ENCODE results near the gene DAB2IP.
A peak's percentile ranks its signal among the peaks of the same experiment; 100 is the strongest.

DAB2IP gene

GRCh38 chr9:121821326-121821725 is 169.9 kb downstream of the DAB2IP start:
- H3K4me2 ChIP-seq: peak overlapping the region; percentile 68
- H3K36me3 ChIP-seq: no peaks in the 10 kb centered on the region
- peak overlapping the region; percentile 66; the same call in 1 of the 2 replicates for H3K27ac ChIP-seq
- TF ChIP-seq Cebpa-rat (IDR thresholded peaks at IDR 0.05): no peak
- no peak overlapping the region for H3K4me3 ChIP-seq
- H3K9ac ChIP-seq: no peak overlapping the region; the same call in 1 of the 2 replicates
- peaks cover 60% of the 10 kb centered on the region for H3K4me1 ChIP-seq
- no peaks in the 10 kb centered on the region for H3K9me3 ChIP-seq
- H3K27me3 ChIP-seq: no peaks in the 10 kb centered on the region
- no peaks in the 10 kb centered on the region for H4K20me1 ChIP-seq

GRCh38 chr9:121822093-121823085 is 171.0 kb downstream of the DAB2IP start:
- Histone ChIP-seq H3K4me1 (peaks cover 60% of the 10 kb centered on the region), H3K9me3 (no peaks in the 10 kb centered on the region), H3K9ac (no peak overlapping the region; the same call in 1 of the 2 replicates), H3K4me3 (no peak overlapping the region), H4K20me1 (no peaks in the 10 kb centered on the region), H3K27me3 (no peaks in the 10 kb centered on the region), H3K4me2 (peak overlapping the region; percentile 68), H3K27ac (peak overlapping the region; percentile 66), H3K36me3 (no peaks in the 10 kb centered on the region)
- TF ChIP-seq Cebpa-rat (IDR thresholded peaks at IDR 0.05): no peak

GRCh38 chr9:121823451-121824169 is 172.2 kb downstream of the DAB2IP start:
- TF ChIP-seq Cebpa-rat (IDR thresholded peaks at IDR 0.05): no peak
- no peaks in the 10 kb centered on the region for H3K9me3 ChIP-seq
- H3K9ac ChIP-seq: no peak overlapping the region
- H3K27me3 ChIP-seq: no peaks in the 10 kb centered on the region
- H4K20me1 ChIP-seq: no peaks in the 10 kb centered on the region
- H3K4me1 ChIP-seq: peaks cover 60% of the 10 kb centered on the region
- H3K36me3 ChIP-seq: no peaks in the 10 kb centered on the region
- no peak overlapping the region for H3K4me2 ChIP-seq
- no peak overlapping the region for H3K4me3 ChIP-seq
- no peak overlapping the region for H3K27ac ChIP-seq

- no peaks in the 10 kb centered on the region for H3K27me3 ChIP-seq
- no peaks in the 10 kb centered on the region for H3K36me3 ChIP-seq
- H3K9me3 ChIP-seq: no peaks in the 10 kb centered on the region
- no peak overlapping the region for H3K9ac ChIP-seq
- no peaks in the 10 kb centered on the region for H4K20me1 ChIP-seq
- H3K27ac ChIP-seq: no peak overlapping the region
- H3K4me3 ChIP-seq: no peak overlapping the region
- no peak for TF ChIP-seq Cebpa-rat (IDR thresholded peaks at IDR 0.05)
- H3K4me1 ChIP-seq: peaks cover 50% of the 10 kb centered on the region
- H3K4me2 ChIP-seq: peak overlapping the region; percentile 32; the same call in 1 of the 2 replicates
Observed at GRCh38 chr9:121824651-121825030, 173.2 kb downstream of the DAB2IP start.

GRCh38 chr9:121825031-121825691 is 173.7 kb downstream of the DAB2IP start:
- H3K27ac ChIP-seq: no peak overlapping the region
- no peak overlapping the region for H3K4me3 ChIP-seq
- H3K27me3 ChIP-seq: no peaks in the 10 kb centered on the region
- peaks cover 47% of the 10 kb centered on the region for H3K4me1 ChIP-seq
- no peaks in the 10 kb centered on the region for H3K36me3 ChIP-seq
- no peak for TF ChIP-seq Cebpa-rat (IDR thresholded peaks at IDR 0.05)
- no peaks in the 10 kb centered on the region for H3K9me3 ChIP-seq
- no peaks in the 10 kb centered on the region for H4K20me1 ChIP-seq
- no peak overlapping the region for H3K9ac ChIP-seq
- peak overlapping the region; percentile 32; the same call in 1 of the 2 replicates for H3K4me2 ChIP-seq

GRCh38 chr9:121826711-121827110 is 175.3 kb downstream of the DAB2IP start:
- no peak overlapping the region for H3K27ac ChIP-seq
- H3K36me3 ChIP-seq: no peaks in the 10 kb centered on the region
- H3K9ac ChIP-seq: no peak overlapping the region
- TF ChIP-seq Cebpa-rat (IDR thresholded peaks at IDR 0.05): no peak
- H3K4me2 ChIP-seq: no peak overlapping the region
- H4K20me1 ChIP-seq: no peaks in the 10 kb centered on the region
- H3K4me3 ChIP-seq: no peak overlapping the region
- peaks cover 34% of the 10 kb centered on the region for H3K4me1 ChIP-seq
- no peaks in the 10 kb centered on the region for H3K9me3 ChIP-seq
- H3K27me3 ChIP-seq: no peaks in the 10 kb centered on the region

- H3K4me1 ChIP-seq: peaks cover 27% of the 10 kb centered on the region
- H3K4me3 ChIP-seq: no peak overlapping the region
- no peak for TF ChIP-seq Cebpa-rat (IDR thresholded peaks at IDR 0.05)
- no peak overlapping the region for H3K9ac ChIP-seq
- H3K27me3 ChIP-seq: no peaks in the 10 kb centered on the region
- H3K4me2 ChIP-seq: no peak overlapping the region
- no peaks in the 10 kb centered on the region for H4K20me1 ChIP-seq
- no peaks in the 10 kb centered on the region for H3K9me3 ChIP-seq
- no peak overlapping the region for H3K27ac ChIP-seq
- no peaks in the 10 kb centered on the region for H3K36me3 ChIP-seq
Observed at GRCh38 chr9:121827251-121827967, 176.0 kb downstream of the DAB2IP start.

GRCh38 chr9:121830441-121831140 is 179.2 kb downstream of the DAB2IP start:
- Histone ChIP-seq H3K27me3 (no peaks in the 10 kb centered on the region), H4K20me1 (no peaks in the 10 kb centered on the region), H3K27ac (no peak overlapping the region), H3K36me3 (no peaks in the 10 kb centered on the region), H3K4me3 (no peak overlapping the region), H3K9ac (no peak overlapping the region), H3K9me3 (no peaks in the 10 kb centered on the region), H3K4me1 (0 out of 2 replicates have a peak, but pooled peaks cover 6% of the 10 kb centered on the region), H3K4me2 (no peak overlapping the region)
- no peak for TF ChIP-seq Cebpa-rat (IDR thresholded peaks at IDR 0.05)

Measured in BLaER1 (cell line).